GM23248 (cell line): Measurements from ENCODE around the gene RNF213. TPM values are rescaled to one million over a fixed set of nuclear protein-coding genes. Genes with fewer than 3 reads are reported as not detected.
"Not testable (repeated sequence)": the region's sequence is repeated elsewhere in the genome, so short reads cannot be mapped to it uniquely, and the experiment has no call there.

Experiments
- DNase-seq: peaks from one replicate; pipeline ENCODE4 v3.0.0-alpha.2; 2015
- H2AFZ ChIP-seq: fragments of 200-600 bp; sonication (generic); 2 replicates; pipeline ENCODE4 v1.6.1; 2016; ENCODE audit warnings: antibody characterized with exemption
- H3F3A ChIP-seq: fragments of 200-600 bp; sonication (generic); 2 replicates; pipeline ENCODE4 v1.6.1; 2016; ENCODE audit warnings: mild to moderate bottlenecking, antibody characterized with exemption, mixed run types; ENCODE audit not compliant: insufficient read depth
- H3K27ac ChIP-seq: fragments of 200-600 bp; sonication (generic); 2 replicates; pipeline ENCODE4 v1.5.1; 2016; ENCODE audit warnings: mild to moderate bottlenecking
- H3K27me3 ChIP-seq: fragments of 200-600 bp; sonication (generic); replicated peaks from 2 replicates; pipeline ENCODE4 v1.6.1; 2016; ENCODE audit warnings: mild to moderate bottlenecking; ENCODE audit not compliant: insufficient read depth
- H3K36me3 ChIP-seq: fragments of 200-600 bp; sonication (generic); 2 replicates; pipeline ENCODE4 v1.6.1; 2016; ENCODE audit warnings: low read depth, mild to moderate bottlenecking
- H3K4me1 ChIP-seq: fragments of 200-600 bp; sonication (generic); 2 replicates; pipeline ENCODE4 v1.6.1; 2016; ENCODE audit warnings: mild to moderate bottlenecking; ENCODE audit not compliant: insufficient read depth
- H3K4me2 ChIP-seq: fragments of 200-600 bp; sonication (generic); one replicate; pipeline ENCODE4 v1.6.1; 2016; ENCODE audit warnings: mild to moderate bottlenecking; ENCODE audit not compliant: unreplicated experiment
- H3K4me3 ChIP-seq: fragments of 200-600 bp; sonication (generic); 2 replicates; pipeline ENCODE4 v1.5.1; 2016; ENCODE audit warnings: mild to moderate bottlenecking
- H3K79me2 ChIP-seq: fragments of 200-600 bp; sonication (generic); 2 replicates; pipeline ENCODE4 v1.6.1; 2016; ENCODE audit warnings: mild to moderate bottlenecking; ENCODE audit not compliant: insufficient read depth
- H3K9ac ChIP-seq: fragments of 200-600 bp; sonication (generic); 2 replicates; pipeline ENCODE4 v1.6.1; 2016; ENCODE audit warnings: mild to moderate bottlenecking
- H3K9me2 ChIP-seq: fragments of 200-600 bp; sonication (generic); 2 replicates; pipeline ENCODE4 v1.6.1; 2016; ENCODE audit warnings: mixed run types, mild to moderate bottlenecking, moderate library complexity; ENCODE audit not compliant: insufficient read depth
- H3K9me3 ChIP-seq: fragments of 200-600 bp; sonication (generic); one replicate; pipeline ENCODE4 v1.6.1; 2017; ENCODE audit warnings: low read depth
- H4K20me1 ChIP-seq: fragments of 200-600 bp; sonication (generic); 2 replicates; pipeline ENCODE4 v1.6.0; 2016; ENCODE audit not compliant: insufficient read depth
- EZH2 ChIP-seq: fragments of 200-600 bp; sonication (generic); IDR thresholded peaks from 2 replicates; pipeline ENCODE4 v1.6.1; 2018; ENCODE audit warnings: antibody characterized with exemption, mild to moderate bottlenecking; ENCODE audit not compliant: insufficient read depth, poor library complexity, severe bottlenecking
- EZH2phosphoT487 ChIP-seq: fragments of 200-600 bp; sonication (generic); IDR thresholded peaks from 2 replicates; pipeline ENCODE4 v1.6.1; 2018; ENCODE audit warnings: antibody characterized with exemption, moderate library complexity, mild to moderate bottlenecking, low read depth; ENCODE audit not compliant: insufficient read depth
- WGBS, 2 experiments: methylation state at CpG; one replicate each; pipeline ENCODE4 v1.1.6; 2015 to 2017; ENCODE audit warnings: low lambda C conversion rate in 2 of 2, low coverage in 1 of 2; ENCODE audit errors: missing lambda C conversion rate in 2 of 2; 5-methylcytosine and 5-hydroxymethylcytosine counted together
- in situ Hi-C: fragments of 300-500 bp; cut with MboI; formaldehyde crosslinking; loops from 2 replicates; pipeline ENCODE4 v1.15.0; 2020
- polyA plus RNA-seq: library from polyadenylated mRNA; unstranded; fragments of >200 nt; fragmentation: Nextera tagmentation; extraction: Ambion mirVana; gene quantifications from 2 replicates; pipeline ENCODE4 v1.2.1, GENCODE V29; 2016
- total RNA-seq: library from RNA; depleted of rRNA; stranded (reverse); fragments of >200 nt; shearing (Covaris generic); gene quantifications from 2 replicates; pipeline ENCODE4 v1.2.3, GENCODE V29; 2014

Gene RNF213
- total and polyA plus RNA-seq, 2 experiments from 2014 or later: 18.8 to 45.0 TPM

- H3K4me3 ChIP-seq: no peak overlapping the region
- peaks cover 40% of the 10 kb centered on the region for H3K36me3 ChIP-seq
- no peak overlapping the region for H3K27ac ChIP-seq
- no peak for DNase-seq
- no peak overlapping the region for H2AFZ ChIP-seq
- H3K27me3 ChIP-seq: no peaks in the 10 kb centered on the region
- no peak overlapping the region for H3K4me2 ChIP-seq
- WGBS, 2 experiments: 96 to 99% methylated on average over 10 to 12 of the region's 12 CpGs
- H3K9ac ChIP-seq: no peak overlapping the region
- in situ Hi-C loops: no loop called here
- no peaks in the 10 kb centered on the region for H3K4me1 ChIP-seq
- no peaks in the 10 kb centered on the region for H4K20me1 ChIP-seq
- no peaks in the 10 kb centered on the region for H3K9me3 ChIP-seq
- peaks cover 13% of the 10 kb centered on the region; the same call in 1 of the 2 replicates for H3K79me2 ChIP-seq
- TF ChIP-seq EZH2phosphoT487 (no peak), EZH2 (no peak)
- 0 out of 2 replicates have a peak, but pooled peaks cover 5% of the 10 kb centered on the region for H3F3A ChIP-seq
- no peaks in the 10 kb centered on the region for H3K9me2 ChIP-seq
These were observed 52.0 kb downstream of the RNF213 start for GRCh38 chr17:80312621-80313135.

GRCh38 chr17:80313160-80313829, 52.6 kb downstream of the RNF213 start:
- TF ChIP-seq EZH2phosphoT487 (no peak), EZH2 (no peak)
- in situ Hi-C loops: no loop called here
- peaks cover 13% of the 10 kb centered on the region; the same call in 1 of the 2 replicates for H3K79me2 ChIP-seq
- peaks cover 34% of the 10 kb centered on the region for H3K36me3 ChIP-seq
- H4K20me1 ChIP-seq: no peaks in the 10 kb centered on the region
- H3K4me3 ChIP-seq: no peak overlapping the region
- H3K4me1 ChIP-seq: no peaks in the 10 kb centered on the region
- H3K9me3 ChIP-seq: no peaks in the 10 kb centered on the region
- H3K9me2 ChIP-seq: no peaks in the 10 kb centered on the region
- H3K9ac ChIP-seq: no peak overlapping the region
- H3F3A ChIP-seq: 0 out of 2 replicates have a peak, but pooled peaks cover 5% of the 10 kb centered on the region
- H3K27me3 ChIP-seq: no peaks in the 10 kb centered on the region
- no peak overlapping the region for H3K4me2 ChIP-seq
- H2AFZ ChIP-seq: no peak overlapping the region
- WGBS, 2 experiments: 97% methylated on average over 5 to 6 of the region's 6 CpGs
- DNase-seq: no peak
- H3K27ac ChIP-seq: no peak overlapping the region

GRCh38 chr17:80313946-80314345, 53.3 kb downstream of the RNF213 start:
- Histone ChIP-seq H3K79me2 (peaks cover 13% of the 10 kb centered on the region; the same call in 1 of the 2 replicates), H3K36me3 (peaks cover 29% of the 10 kb centered on the region)
- in situ Hi-C loops, H3K27ac ChIP-seq, H4K20me1 ChIP-seq, H3K4me3 ChIP-seq, H2AFZ ChIP-seq, H3K9me2 ChIP-seq, H3K9ac ChIP-seq, H3K9me3 ChIP-seq, H3K4me1 ChIP-seq, H3K4me2 ChIP-seq, H3K27me3 ChIP-seq, DNase-seq, H3F3A ChIP-seq: not testable (repeated sequence)
- whole genome bisulfite sequencing, 2 experiments: 100% methylated on average over 1 of the region's 1 CpG; no CpG with 5 or more reads in 1 of the 2 experiments

- 89% methylated on average over 2 of the region's 2 CpGs; no CpG with 5 or more reads in 1 of the 2 experiments for WGBS, 2 experiments
- Histone ChIP-seq H3K9me2 (no peaks in the 10 kb centered on the region), H3F3A (0 out of 2 replicates have a peak, but pooled peaks cover 5% of the 10 kb centered on the region), H3K4me2 (no peak overlapping the region), H3K27me3 (no peaks in the 10 kb centered on the region), H3K9me3 (no peaks in the 10 kb centered on the region), H3K27ac (no peak overlapping the region), H3K9ac (no peak overlapping the region), H2AFZ (no peak overlapping the region), H3K4me3 (no peak overlapping the region), H3K4me1 (no peaks in the 10 kb centered on the region), H3K79me2 (peaks cover 13% of the 10 kb centered on the region; the same call in 1 of the 2 replicates), H4K20me1 (no peaks in the 10 kb centered on the region), H3K36me3 (peaks cover 25% of the 10 kb centered on the region)
- TF ChIP-seq EZH2phosphoT487 (no peak), EZH2 (no peak)
- in situ Hi-C loops: no loop called here
- no peak for DNase-seq
These were observed 55.0 kb downstream of the RNF213 start for GRCh38 chr17:80315517-80316182.
